GM03348 (cell line): ENCODE data around the gene PPP6R3.

Experiments used
- DNase-seq: peaks from one replicate; pipeline ENCODE4 v3.0.0; 2012; ENCODE audit warnings: low spot score

The PPP6R3 gene

DNA sequence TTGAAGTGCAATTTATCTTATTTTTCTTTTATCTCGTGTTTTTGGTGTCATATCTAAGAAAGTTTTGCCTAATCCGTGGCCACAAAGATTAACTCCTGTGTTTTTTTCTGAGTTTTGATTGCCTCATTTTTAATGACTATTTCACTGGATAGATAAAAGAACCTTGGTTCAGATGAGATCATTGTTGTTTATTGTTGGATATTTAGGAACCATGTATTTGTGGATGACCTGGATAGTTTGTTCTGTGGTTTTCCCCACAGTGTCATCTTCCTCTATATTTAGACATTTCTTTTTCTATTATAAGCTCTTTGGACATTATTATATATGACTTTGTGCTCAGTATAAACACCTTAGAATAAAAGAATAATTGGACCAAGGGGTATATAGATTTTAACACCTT, 37.2 kb downstream of the PPP6R3 start:
- no peak for DNase-seq

DNA sequence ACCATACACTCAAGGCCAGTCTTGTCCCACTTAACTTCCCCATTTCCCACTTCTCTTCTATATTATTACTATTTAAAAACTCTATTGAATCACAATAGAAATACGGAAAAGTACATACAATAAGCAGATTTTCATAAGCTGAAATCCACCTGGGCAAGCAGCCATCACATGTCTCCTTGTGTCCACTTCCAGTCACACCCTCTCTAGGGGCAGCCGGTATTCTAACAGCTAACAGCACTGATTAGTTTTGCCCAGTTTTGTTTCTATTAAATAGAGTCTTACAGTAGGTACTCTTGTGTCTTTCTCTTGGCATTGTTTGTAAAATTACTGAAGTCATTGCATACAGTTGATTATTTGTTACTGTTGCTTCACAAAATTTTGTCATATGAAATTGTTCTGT, 37.8 kb downstream of the PPP6R3 start:
- DNase-seq, result no peak

DNA sequence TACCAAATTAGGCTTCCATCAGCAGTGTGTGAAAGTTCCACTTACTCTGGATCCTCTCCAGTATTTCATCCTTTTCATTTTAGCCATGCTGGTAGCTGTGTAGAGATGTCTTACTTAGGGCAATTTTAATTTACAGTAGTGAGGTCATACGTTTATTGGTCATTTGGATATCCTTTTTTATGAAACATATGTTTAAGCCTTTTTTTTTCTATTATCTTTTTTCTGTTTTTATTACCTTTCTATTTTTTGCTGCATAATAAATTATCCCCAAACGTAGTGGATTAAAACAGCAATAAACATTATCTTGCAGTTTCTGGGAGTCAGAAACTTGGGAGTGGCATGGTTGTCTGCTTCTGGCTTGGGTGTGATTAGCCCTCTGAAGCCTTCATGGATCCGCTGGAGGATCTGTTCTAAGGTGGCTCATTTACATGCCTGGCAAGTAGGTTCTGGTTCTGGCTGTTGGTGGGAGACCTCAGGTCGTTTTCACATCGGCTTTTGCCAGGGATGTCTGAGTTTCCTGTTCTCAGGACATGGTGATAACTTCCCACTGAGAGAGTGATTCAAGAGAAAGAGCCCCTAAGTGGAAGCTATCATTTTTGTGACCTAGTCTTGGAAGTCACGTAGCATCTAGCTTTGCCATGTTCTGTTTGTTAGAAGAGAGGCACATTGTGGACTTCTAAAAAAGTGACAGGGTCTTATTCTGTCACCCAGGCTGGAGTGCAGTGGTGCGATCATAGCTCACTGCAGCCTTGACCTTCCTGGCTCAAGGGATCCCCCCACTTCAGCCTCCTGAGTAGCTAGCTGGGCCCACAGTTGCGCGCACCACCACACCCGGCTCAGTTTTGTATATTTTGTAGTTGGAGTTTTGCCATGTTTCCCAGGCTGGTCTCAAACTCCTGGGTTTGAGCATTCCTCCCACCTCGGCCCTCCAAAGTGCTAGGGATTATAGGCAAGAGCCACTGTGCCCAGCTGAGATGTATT, 38.6 kb downstream of the PPP6R3 start:
- DNase-seq, result no peak

DNA sequence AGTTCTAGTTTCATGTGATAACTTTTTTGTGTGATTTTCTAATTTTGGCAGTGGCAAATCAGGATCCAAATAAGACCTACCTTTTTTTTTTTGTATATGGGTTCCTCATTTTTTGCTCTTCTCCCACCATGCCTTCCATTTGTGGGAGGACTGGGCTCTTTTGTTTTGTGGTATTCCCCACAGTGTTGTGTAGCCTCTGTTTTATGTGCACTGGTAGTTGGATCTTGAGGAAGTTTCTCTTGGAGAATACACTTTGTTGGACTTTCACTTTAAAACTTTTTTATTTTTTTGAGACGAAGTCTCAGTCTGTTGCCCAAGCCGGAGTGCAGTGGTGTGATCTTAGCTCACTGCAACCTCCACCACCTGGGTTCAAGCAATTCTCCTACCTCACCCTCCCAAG, 39.7 kb downstream of the PPP6R3 start:
- DNase-seq, result no peak

DNA sequence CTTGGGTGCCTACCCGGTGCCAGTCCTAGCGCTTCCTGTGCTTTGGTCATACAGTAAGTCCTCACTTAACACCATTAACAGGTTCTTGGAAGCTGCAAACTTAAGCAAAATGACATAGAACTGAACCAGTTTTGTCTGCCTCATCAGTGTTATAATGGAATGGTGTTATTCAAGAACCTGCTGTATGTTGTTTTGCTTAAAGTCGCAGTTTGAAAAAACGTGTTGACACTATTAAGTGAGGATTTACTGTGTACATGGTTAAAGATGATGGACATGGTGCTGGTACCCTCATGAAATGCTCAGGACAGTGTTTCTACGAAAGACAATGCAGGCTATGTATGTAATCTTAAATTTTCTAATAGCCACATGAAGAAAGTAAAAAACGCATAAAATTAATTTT, 41.3 kb downstream of the PPP6R3 start:
- DNase-seq, result no peak

DNA sequence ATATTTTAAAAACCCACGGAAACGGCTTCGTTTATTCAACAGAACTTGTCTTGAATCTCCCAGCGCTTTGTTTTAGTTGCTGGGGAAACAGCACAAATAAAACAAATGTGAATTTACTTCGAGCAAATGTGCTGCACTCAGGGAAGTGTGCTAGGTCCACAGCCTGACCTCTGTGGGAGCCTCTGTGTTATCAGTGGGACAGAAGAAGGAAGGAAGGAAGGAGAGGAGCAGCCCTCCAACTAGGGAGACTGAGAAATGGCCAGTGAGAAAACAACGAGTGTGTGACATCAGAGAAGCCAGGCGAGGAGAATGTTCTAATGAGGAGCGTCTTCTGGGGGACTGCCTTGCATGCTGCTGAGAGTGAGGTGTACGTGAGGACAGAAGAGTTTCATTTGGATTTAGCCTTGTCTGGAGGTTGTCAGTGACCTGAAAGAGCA, 42.7 kb downstream of the PPP6R3 start:
- DNase-seq, result no peak

DNA sequence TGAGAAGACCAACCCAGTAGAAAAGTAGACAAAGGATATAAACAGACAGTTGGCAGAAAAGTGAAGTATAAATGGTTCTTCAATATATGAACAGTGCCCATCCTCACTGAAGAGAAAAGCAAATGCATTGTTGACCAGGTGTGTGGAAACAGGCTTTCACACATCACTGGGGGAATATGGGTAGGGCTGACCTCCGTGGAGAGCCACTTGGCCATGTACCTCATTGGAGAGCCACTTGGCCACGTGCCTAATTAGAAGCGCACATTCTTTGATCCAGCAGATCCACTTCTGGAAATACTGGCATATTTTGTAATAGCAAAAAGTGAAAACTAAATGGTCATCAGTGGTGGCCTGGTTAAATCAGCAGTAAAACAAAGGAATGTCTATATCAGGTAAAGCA, 43.2 kb downstream of the PPP6R3 start:
- DNase-seq, result no peak

DNA sequence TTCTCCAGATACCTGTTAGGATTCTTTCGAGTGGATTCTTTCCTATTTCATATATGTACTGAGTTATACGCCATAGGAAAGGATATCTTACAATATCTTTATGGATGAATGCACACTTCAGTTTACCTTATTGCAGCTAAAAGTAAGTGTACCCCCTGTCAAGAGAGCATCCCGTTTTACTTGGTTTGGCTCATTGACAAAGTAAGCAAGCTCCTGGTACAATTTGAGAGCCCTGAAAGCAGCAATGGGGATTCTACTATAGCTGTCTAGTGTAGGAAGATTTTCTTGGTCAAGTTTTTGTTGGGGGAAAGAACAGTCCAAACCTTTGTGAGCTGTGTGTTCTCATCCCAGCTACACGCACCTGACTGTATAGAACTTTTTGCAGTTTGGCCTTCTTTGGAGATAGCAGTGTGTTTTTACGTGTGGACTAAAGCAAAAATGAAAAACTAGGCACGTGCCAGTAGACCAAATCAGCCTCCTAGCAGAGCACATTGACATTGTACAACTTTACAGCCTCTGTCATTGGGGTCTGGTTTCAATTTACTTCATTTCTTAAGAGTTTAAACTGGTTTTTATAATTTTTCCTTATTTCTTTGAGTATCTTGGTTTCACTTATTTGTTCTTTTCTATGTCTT, 44.0 kb downstream of the PPP6R3 start:
- DNase-seq, result no peak

DNA sequence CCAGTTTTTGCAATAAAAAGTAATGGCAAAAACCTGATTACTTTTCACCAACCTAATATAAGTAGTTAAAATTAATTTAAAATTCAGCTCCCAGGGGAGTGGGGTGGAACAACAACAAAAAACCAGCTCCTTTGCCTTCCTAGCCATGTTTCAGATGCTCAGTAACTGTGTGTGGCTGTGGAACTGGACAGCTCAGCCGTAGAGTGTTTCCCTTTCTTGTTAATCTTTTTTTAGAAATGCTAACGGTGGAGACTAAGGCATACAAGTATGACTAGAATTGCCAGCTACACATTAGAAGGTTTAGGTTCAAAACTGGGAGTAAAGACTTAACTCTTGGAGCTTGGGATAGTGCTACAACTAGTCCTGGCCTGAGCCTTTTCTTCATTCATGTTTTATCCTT, 45.0 kb downstream of the PPP6R3 start:
- DNase-seq, result peak; percentile 31

DNA sequence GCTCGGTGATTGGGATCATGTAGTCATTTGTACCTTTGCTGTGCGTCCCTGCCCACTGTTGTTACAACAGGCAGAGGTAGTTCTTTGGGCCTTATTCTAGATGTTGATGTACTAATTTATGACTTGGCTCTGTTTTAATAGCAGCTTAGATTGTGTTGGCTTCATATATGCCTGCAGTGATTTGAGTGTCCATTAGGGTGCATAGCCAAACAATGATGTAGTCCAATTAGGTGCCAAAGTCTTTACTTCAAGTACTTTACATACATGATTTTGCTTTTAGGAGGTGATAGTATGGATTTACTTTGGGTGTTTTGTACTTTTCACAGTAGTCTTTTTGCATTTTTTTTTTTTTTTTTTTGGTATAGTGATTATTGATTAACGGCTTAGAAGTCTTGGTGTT, 46.4 kb downstream of the PPP6R3 start:
- no peak for DNase-seq

DNA sequence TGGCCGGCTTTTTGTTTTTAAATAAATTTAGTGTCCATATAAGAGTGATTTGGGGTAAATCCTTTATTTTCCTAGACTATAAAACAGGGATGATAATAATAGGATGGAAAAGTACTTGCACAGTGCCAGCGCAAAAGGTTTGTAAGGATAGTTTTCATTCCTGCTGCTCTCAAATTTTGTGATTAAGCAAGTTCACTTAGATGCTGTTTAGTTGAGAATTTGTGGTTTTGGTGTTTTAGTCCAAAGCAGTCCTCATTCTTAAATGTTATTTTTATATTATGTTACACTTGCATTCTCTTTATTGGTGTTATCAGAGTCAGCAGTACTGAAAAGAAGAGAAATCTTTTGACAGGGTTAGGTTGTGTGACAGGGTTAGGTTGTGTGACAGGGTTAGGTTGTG, 47.9 kb downstream of the PPP6R3 start:
- no peak for DNase-seq

DNA sequence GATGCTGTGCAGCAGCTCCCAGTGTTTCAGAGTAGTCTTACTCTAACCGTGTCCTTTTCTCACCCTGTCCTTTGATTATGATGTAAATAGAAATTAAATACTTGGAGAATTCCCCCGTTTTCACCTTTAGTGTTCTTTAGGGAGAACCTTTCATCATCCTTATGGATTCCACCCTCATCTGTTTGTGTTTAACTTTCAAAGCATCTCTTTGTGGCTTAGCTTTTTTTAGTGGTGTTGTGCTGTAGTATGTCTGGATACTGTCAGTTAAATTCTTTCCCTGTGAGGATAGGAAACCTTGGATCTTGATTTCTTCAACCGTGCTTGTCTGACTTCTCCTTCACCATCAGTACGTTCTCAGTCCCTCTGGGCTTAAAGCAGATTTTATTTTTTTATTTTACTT, 48.5 kb downstream of the PPP6R3 start:
- peak; percentile 60 for DNase-seq

DNA sequence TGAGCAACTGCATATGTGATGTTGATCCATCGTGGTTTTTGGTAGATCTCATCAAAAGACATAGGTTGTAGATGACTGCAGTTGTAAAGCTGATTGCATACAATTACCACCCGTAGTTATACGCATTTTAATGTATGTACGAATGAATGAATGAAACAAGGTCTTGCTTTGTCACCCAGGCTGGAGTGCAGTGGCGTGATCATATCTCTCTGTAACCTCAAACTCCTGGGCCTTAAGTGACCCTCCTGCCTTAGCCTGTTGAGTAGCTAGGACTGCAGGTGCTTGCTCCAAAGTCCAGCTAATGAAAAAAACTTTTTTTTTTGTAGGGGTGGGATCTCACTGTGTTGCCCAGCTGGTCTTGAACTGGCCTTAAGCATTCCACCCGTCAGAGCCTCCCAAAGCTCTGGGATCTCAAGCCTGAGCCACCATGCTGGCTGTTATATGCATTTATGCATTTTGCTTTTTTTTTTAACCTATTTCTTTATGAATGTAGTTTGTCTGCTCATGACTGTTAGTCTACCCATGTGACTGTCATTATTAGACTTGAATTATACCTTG, 53.5 kb downstream of the PPP6R3 start:
- DNase-seq, result no peak

DNA sequence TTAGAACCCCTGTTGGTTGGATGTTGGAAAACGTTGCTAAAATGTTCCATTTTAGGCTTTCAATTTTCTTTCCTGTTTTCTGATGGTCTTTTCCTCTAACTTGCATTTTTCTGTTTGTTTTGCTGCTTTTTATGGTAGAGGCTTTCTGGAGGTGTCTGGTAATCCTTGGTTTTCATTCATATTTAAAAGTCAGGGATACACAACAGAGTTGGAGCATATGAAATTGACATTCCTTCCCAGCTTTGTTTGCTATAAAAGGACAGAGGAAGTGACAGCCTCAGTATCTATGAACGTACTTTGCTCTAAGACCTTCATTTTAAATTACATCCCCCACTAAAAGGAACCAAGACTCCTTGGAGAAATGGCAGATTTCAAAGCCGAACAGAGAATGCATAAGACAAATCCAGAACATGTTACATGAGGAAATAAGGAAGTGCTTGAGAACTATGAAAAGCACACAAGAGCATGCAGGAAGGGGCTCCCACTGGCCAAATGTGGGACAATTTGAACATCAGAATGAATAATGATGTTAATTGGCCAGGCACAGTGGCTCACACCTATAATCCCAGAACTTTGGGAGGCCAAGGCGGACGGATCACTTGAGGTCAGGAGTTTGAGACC, 56.7 kb downstream of the PPP6R3 start:
- no peak for DNase-seq

DNA sequence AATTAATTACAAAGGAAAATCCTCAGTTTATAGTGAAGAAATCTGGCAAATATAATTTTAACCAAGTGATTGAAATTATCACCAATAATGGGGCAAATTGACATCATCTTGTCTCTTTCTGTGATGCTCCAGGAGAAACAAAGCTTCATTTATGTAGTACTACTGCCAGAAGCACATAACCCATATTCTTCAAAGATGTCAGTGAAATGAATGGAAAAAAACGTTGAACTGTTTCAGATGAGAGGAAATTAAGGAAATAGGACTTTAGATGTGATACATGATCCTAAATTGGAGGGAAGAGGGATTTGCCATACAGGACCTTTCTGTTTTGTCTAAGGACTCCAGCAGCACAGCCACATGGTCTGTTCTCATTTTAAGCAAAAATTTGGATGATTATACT, 57.6 kb downstream of the PPP6R3 start:
- DNase-seq, result no peak

DNA sequence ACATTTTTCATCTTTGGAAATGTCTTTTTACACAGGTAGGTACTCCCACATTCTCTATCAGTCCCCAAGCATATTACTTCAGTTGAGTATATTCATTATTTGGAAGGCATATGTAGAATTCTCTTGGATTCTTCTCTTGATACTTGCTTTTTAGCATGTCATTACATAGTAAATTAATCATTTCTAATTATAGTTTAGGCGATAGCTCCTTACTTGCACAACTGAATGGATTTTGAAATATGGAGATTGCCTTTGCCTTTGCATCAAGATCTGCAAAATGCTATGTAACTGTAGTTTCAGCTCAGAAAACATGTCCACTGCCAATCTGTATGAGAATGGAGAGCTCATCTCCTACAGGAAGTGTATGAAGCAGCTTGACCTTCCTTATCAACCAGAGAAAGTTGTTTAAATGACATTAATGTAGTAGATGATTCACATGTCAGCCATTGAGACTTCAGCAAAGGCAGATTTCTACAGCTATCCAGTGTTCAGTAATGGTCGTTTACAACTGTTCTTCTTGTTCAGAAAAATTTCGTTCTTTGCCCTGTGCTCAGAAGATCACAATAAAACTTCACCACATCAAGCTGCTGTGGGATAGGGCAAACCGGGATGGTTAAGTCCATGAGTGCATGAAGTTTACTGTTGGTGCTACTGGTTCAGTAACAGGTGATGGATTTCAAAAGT, 61.6 kb downstream of the PPP6R3 start:
- no peak for DNase-seq

DNA sequence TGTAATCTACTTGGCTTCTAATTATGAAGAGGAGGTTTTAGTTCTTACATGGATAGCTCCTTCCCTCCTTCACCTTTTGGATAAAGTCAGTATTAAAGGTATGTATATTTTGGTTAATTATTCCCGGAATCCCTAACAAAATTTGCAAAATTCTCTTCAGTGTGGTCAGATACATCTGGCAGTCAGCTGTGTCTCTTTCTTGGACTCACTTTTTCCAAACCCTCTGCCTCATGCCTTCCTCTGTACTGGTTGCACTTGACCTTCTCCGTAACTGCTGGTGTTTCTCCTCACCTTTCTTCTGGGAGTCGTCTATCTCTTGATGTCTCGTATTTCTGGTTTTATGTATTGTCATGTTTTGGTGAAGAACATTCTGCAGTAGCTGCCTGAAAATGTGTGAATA, 62.5 kb downstream of the PPP6R3 start:
- DNase-seq, result no peak

DNA sequence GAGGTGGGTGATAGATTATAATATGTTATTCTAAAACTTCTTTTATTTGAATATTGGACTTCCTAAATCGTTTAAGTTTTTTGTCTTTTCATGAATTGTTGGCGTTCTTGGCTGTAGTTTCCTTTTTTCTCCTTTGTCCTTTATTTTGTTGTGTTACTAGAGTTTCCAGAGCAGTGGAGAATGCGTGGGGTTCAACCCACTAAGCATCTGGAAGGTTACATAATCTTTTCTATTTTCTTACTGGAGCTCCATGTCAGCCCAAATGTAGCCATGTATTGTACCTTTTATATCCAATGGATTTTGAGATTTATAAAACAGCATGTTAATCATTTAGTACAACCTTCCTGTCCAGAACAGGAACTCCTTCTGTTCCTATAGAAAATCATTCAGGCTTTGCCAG, 63.2 kb downstream of the PPP6R3 start:
- DNase-seq, result no peak

DNA sequence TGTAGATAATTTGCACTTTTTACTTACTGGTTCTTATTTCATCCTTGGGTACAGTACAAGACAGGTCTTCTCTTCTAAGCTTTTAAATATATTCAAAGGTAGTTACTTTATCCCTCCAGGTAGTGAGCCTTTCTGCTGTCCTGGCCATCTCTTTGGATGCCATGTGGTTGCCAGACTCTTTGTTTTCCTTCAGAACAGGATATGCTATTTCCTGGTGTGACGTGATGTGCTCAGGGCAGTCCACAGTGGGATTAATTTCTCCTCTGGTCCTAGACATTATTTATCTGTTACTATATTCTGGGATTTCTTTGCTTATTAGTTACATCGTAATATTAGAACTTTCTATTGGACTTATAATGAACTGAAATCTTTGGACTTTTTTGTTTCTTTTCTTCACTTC, 63.7 kb downstream of the PPP6R3 start:
- no peak for DNase-seq

DNA sequence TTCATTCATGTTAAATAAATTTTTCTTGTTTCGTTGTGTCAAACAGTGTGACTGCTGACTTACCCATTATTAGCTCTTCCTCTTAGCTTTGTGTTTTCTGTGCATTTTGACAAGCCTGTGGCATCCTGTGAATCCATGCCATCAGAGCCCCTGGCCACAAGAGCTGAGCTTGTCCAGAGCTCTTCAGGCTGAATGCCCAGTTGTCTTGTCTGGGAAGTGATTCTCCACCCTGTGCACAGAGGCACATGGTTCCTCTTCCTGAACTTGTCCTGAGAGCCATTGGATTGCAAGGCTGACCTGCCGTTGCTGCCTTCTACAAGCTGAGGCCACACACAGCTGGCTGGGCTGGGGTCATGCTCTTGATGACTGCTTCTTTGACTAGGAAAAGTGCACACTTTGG, 64.1 kb downstream of the PPP6R3 start:
- no peak for DNase-seq

DNA sequence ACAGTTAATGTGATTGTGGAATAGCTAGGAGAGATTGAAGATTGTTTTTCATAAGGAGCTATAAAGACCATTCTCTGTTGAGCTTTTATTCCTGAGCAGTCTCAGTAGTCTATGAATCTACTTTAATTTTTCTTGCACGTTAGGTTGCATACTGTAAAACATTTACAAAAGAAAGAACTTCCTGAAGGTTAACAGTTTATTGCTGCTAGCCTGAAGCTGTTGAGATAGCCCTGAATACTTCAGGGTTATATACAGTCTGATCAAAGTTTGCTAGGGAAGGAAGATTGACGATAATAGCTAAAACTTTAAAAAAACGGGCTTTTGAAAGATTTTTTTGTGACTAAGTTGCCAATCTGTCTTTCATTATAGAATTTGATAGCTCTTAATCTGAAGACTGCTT, 64.8 kb downstream of the PPP6R3 start:
- no peak for DNase-seq

DNA sequence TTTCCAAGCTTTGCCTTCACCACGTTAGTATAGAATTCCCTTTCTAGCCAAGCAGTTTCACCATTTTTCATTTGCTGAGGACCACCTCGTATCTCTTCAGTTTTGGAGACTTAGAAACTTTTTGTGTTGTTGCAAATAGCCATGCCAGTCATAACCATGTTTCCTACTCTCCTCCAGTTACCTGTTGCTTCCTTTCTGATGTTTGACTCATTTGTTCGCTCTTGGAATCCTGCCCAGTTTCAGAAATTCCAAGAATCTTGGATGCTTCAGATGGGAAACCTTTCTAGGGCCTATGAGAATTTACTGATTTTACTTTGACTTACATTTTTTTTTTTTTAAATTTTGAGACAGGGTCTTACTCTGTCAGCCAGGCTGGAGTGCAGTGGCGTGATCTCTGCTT, 65.4 kb downstream of the PPP6R3 start:
- no peak for DNase-seq
